Skeletal muscle tissue (tissue), 4 donors: ENCODE results near the gene HOXA4. TPM values are rescaled to one million over a fixed set of nuclear protein-coding genes. Genes with fewer than 3 reads are reported as not detected.
A peak's percentile ranks its signal among the peaks of the same experiment; 100 is the strongest.

Source experiments
- H3K27ac ChIP-seq: one replicate; pipeline ENCODE4 v1.7.0; 2013; ENCODE audit warnings: mild to moderate bottlenecking, low read depth, low read length, inconsistent platforms
- H3K27me3 ChIP-seq, 3 donors: one replicate each; pipeline ENCODE4 v1.7.0; 2013; ENCODE audit warnings: low read length in 3 of 3; ENCODE audit not compliant: control insufficient read depth in 3 of 3, insufficient read depth in 3 of 3
- H3K36me3 ChIP-seq, 3 donors: one replicate each; pipeline ENCODE4 v1.7.0; 2013; ENCODE audit warnings: low read length in 3 of 3; ENCODE audit not compliant: control insufficient read depth in 3 of 3, insufficient read depth in 3 of 3
- H3K4me1 ChIP-seq, 3 donors: one replicate each; pipeline ENCODE4 v1.7.0; 2013; ENCODE audit warnings: low read length in 3 of 3, mild to moderate bottlenecking in 3 of 3; ENCODE audit not compliant: control insufficient read depth in 3 of 3, insufficient read depth in 3 of 3
- H3K4me3 ChIP-seq, 3 donors: one replicate each; pipeline ENCODE4 v1.7.0; 2013; ENCODE audit warnings: low read length in 3 of 3
- H3K9ac ChIP-seq, 3 donors: one replicate each; pipeline ENCODE4 v1.7.0; 2013; ENCODE audit warnings: low read length in 3 of 3, mild to moderate bottlenecking in 3 of 3, moderate library complexity in 2 of 3, low read depth in 1 of 3
- H3K9me3 ChIP-seq, 3 donors: one replicate each; pipeline ENCODE4 v1.7.0; 2013; ENCODE audit warnings: low read length in 3 of 3; ENCODE audit not compliant: control insufficient read depth in 3 of 3
- total RNA-seq: library from RNA; depleted of rRNA; stranded (reverse); fragments of >200 nt; gene quantifications from one replicate; pipeline ENCODE4 v1.2.3, GENCODE V29; 2014
- donor health status: Osteomylitis.

Gene HOXA4
- total RNA-seq, 1 donor from 2014 or later = 2.1 TPM

- Histone ChIP-seq H3K27ac (no peak overlapping the region), H3K4me1 (peaks cover 7 to 15% (median 10%) of the 10 kb centered on the region in 3 donors), H3K36me3 (peaks cover 17 to 49% (median 28%) of the 10 kb centered on the region in 3 donors), H3K9me3 (no peaks in the 10 kb centered on the region), H3K27me3 (no peaks in the 10 kb centered on the region), H3K9ac (no peak overlapping the region), H3K4me3 (peak overlapping the region in 1 of 3 donors; percentile 61)
These were observed 10.8 kb upstream of the HOXA4 start for GRCh38 chr7:27141137-27141922.

- Histone ChIP-seq H3K36me3 (peaks cover 14 to 43% (median 22%) of the 10 kb centered on the region in 3 donors), H3K27ac (no peak overlapping the region), H3K9ac (no peak overlapping the region), H3K4me3 (no peak overlapping the region), H3K9me3 (no peaks in the 10 kb centered on the region), H3K4me1 (peaks cover 7 to 23% (median 17%) of the 10 kb centered on the region in 3 donors), H3K27me3 (no peaks in the 10 kb centered on the region)
These were observed 9.7 kb upstream of the HOXA4 start for GRCh38 chr7:27140126-27140857.

- H3K27me3 ChIP-seq = no peaks in the 10 kb centered on the region
- peaks cover 14 to 36% (median 18%) of the 10 kb centered on the region in 3 donors for H3K36me3 ChIP-seq
- H3K27ac ChIP-seq = no peak overlapping the region
- H3K4me1 ChIP-seq = peaks cover 11 to 30% (median 20%) of the 10 kb centered on the region in 3 donors
- H3K4me3 ChIP-seq = no peak overlapping the region
- H3K9ac ChIP-seq = no peak overlapping the region
- H3K9me3 ChIP-seq = no peaks in the 10 kb centered on the region
These were observed 9.0 kb upstream of the HOXA4 start for GRCh38 chr7:27139334-27140125.

- H3K4me3 ChIP-seq = no peak overlapping the region
These were observed 8.4 kb upstream of the HOXA4 start for GRCh38 chr7:27138985-27139333.

GRCh38 chr7:27138472-27138871, 7.9 kb upstream of the HOXA4 start:
- Histone ChIP-seq H3K9ac (no peak overlapping the region), H3K27me3 (no peaks in the 10 kb centered on the region), H3K27ac (no peak overlapping the region)

More at GRCh38 chr7:27138985-27139333, 8.4 kb upstream of the HOXA4 start:
- Histone ChIP-seq H3K36me3 (peaks cover 10 to 30% (median 14%) of the 10 kb centered on the region in 3 donors), H3K4me1 (peaks cover 16 to 35% (median 25%) of the 10 kb centered on the region in 3 donors), H3K27ac (no peak overlapping the region), H3K9me3 (no peaks in the 10 kb centered on the region), H3K27me3 (no peaks in the 10 kb centered on the region), H3K9ac (no peak overlapping the region)

GRCh38 chr7:27137640-27138315, 7.2 kb upstream of the HOXA4 start:
- Histone ChIP-seq H3K36me3 (peaks cover 7 to 21% (median 8%) of the 10 kb centered on the region in 3 donors), H3K27ac (no peak overlapping the region), H3K9ac (no peak overlapping the region), H3K4me1 (peaks cover 19 to 44% (median 35%) of the 10 kb centered on the region in 3 donors), H3K27me3 (no peaks in the 10 kb centered on the region), H3K9me3 (no peaks in the 10 kb centered on the region), H3K4me3 (no peak overlapping the region)

More at GRCh38 chr7:27138472-27138871, 7.9 kb upstream of the HOXA4 start:
- no peak overlapping the region for H3K4me3 ChIP-seq
- H3K36me3 ChIP-seq = peaks cover 8 to 28% (median 11%) of the 10 kb centered on the region in 3 donors
- H3K4me1 ChIP-seq = peaks cover 19 to 40% (median 30%) of the 10 kb centered on the region in 3 donors
- H3K9me3 ChIP-seq = no peaks in the 10 kb centered on the region

- Histone ChIP-seq H3K27ac (no peak overlapping the region), H3K4me3 (peak overlapping the region in 1 of 3 donors; percentile 27), H3K27me3 (no peaks in the 10 kb centered on the region), H3K4me1 (peaks cover 29 to 56% (median 52%) of the 10 kb centered on the region in 3 donors), H3K9ac (peak overlapping the region in 1 of 3 donors; percentile 20), H3K9me3 (no peaks in the 10 kb centered on the region), H3K36me3 (peaks cover 0 to 3% (median 0%) of the 10 kb centered on the region in 3 donors)
These were observed 3.8 kb upstream of the HOXA4 start for GRCh38 chr7:27134392-27134791.

- H3K27ac ChIP-seq = no peak overlapping the region
- peaks cover 0 to 5% (median 0%) of the 10 kb centered on the region in 3 donors for H3K36me3 ChIP-seq
- no peaks in the 10 kb centered on the region for H3K9me3 ChIP-seq
- H3K27me3 ChIP-seq = no peaks in the 10 kb centered on the region
- H3K4me1 ChIP-seq = peaks cover 36 to 61% (median 60%) of the 10 kb centered on the region in 3 donors
- no peak overlapping the region for H3K9ac ChIP-seq
- H3K4me3 ChIP-seq = no peak overlapping the region
These were observed 3.1 kb upstream of the HOXA4 start for GRCh38 chr7:27133409-27134231.
